Vagina (tissue), 2 donors: ENCODE measurements around the gene TTLL4.

Experiments used
- CTCF ChIP-seq, 3 experiments: fragments of 450-650 bp in 2 of 3; fragments of 200-600 bp in 1 of 3; sonication (generic) in 1 of 3; IDR thresholded peaks; one replicate each; pipeline ENCODE4 v1.5.1; 2017 to 2019; ENCODE audit warnings: antibody characterized with exemption in 3 of 3, mild to moderate bottlenecking in 2 of 3, moderate library complexity in 2 of 3
- POLR2A ChIP-seq, 2 donors: fragments of 450-650 bp; IDR thresholded peaks; one replicate each; pipeline ENCODE4 v1.6.1; 2017; ENCODE audit warnings: antibody characterized with exemption in 2 of 2, mild to moderate bottlenecking in 2 of 2, moderate library complexity in 2 of 2

GRCh38 chr2:218773881-218774280, 63.2 kb downstream of the TTLL4 start:
- no peak for TF ChIP-seq CTCF (IDR thresholded peaks at IDR 0.05)
- TF ChIP-seq POLR2A (IDR thresholded peaks at IDR 0.05) = no peak
